Suprapubic skin (tissue), 4 donors: Measurements from ENCODE around the gene ARSJ. TPM values are rescaled to one million over a fixed set of nuclear protein-coding genes. Genes with fewer than 3 reads are reported as not detected.
"Not testable (repeated sequence)": the region's sequence is repeated elsewhere in the genome, so short reads cannot be mapped to it uniquely, and the experiment has no call there.

Source experiments
- DNase-seq, 2 donors: peaks; one replicate each; pipeline ENCODE4 v3.0.0-alpha.2; 2019; ENCODE audit warnings: low spot score in 2 of 2
- H3K27ac ChIP-seq: fragments of 200-600 bp; sonication (generic); one replicate; pipeline ENCODE4 v1.5.1; 2019
- H3K27me3 ChIP-seq: fragments of 200-600 bp; sonication (generic); one replicate; pipeline ENCODE4 v1.5.1; 2019
- H3K36me3 ChIP-seq: fragments of 200-600 bp; sonication (generic); one replicate; pipeline ENCODE4 v1.5.1; 2019
- H3K4me1 ChIP-seq: fragments of 200-600 bp; sonication (generic); one replicate; pipeline ENCODE4 v1.5.1; 2019
- H3K4me3 ChIP-seq: fragments of 200-600 bp; sonication (generic); one replicate; pipeline ENCODE4 v1.5.1; 2019; ENCODE audit warnings: mild to moderate bottlenecking
- H3K9me3 ChIP-seq: fragments of 200-600 bp; sonication (generic); one replicate; pipeline ENCODE4 v1.5.1; 2019
- CTCF ChIP-seq, 2 donors: fragments of 200-600 bp in 1 of 2; fragments of 450-650 bp in 1 of 2; sonication (generic) in 1 of 2; IDR thresholded peaks; one replicate each; pipeline ENCODE4 v1.5.1; 2016 to 2019; ENCODE audit warnings: antibody characterized with exemption in 2 of 2, mild to moderate bottlenecking in 1 of 2, moderate library complexity in 1 of 2
- EP300 ChIP-seq: sonication (generic); formaldehyde crosslinking; IDR thresholded peaks from one replicate; pipeline ENCODE4 v1.6.1; 2017; ENCODE audit warnings: antibody characterized with exemption
- POLR2A ChIP-seq, 2 donors: fragments of 450-650 bp; IDR thresholded peaks; one replicate each; pipeline ENCODE4 v1.6.1; 2017; ENCODE audit warnings: antibody characterized with exemption in 2 of 2, mild to moderate bottlenecking in 2 of 2, moderate library complexity in 2 of 2
- POLR2AphosphoS5 ChIP-seq, 3 donors: sonication (generic); formaldehyde crosslinking; IDR thresholded peaks; one replicate each; pipeline ENCODE4 v1.6.1; 2017; ENCODE audit warnings: antibody characterized with exemption in 3 of 3
- WGBS: methylation state at CpG from one replicate; pipeline ENCODE4 v1.1.5; 2018; 5-methylcytosine and 5-hydroxymethylcytosine counted together
- total RNA-seq, 4 donors: library from RNA; depleted of rRNA; stranded (reverse); fragments of >200 nt; gene quantifications; one replicate each; pipeline ENCODE4 v1.1.0, GENCODE V29; 2016

ARSJ gene
- total RNA-seq, 4 donors from 2014 or later: 1.6 to 3.9 (median 3.2) TPM

- Histone ChIP-seq H3K27ac (no peak overlapping the region), H3K4me1 (no peaks in the 10 kb centered on the region), H3K4me3 (no peak overlapping the region), H3K9me3 (no peaks in the 10 kb centered on the region), H3K36me3 (no peaks in the 10 kb centered on the region), H3K27me3 (no peaks in the 10 kb centered on the region)
- TF ChIP-seq CTCF (IDR thresholded peaks at IDR 0.05) (no peak), POLR2A (IDR thresholded peaks at IDR 0.05) (no peak), POLR2AphosphoS5 (IDR thresholded peaks at IDR 0.05) (no peak), EP300 (no peak)
- DNase-seq: no peak
Observed at GRCh38 chr4:113935190-113935589, 44.3 kb downstream of the ARSJ start.

- not testable (repeated sequence) for H3K27me3 ChIP-seq, H3K27ac ChIP-seq, H3K9me3 ChIP-seq
Observed at GRCh38 chr4:113924706-113925105, 54.7 kb downstream of the ARSJ start.

DNA sequence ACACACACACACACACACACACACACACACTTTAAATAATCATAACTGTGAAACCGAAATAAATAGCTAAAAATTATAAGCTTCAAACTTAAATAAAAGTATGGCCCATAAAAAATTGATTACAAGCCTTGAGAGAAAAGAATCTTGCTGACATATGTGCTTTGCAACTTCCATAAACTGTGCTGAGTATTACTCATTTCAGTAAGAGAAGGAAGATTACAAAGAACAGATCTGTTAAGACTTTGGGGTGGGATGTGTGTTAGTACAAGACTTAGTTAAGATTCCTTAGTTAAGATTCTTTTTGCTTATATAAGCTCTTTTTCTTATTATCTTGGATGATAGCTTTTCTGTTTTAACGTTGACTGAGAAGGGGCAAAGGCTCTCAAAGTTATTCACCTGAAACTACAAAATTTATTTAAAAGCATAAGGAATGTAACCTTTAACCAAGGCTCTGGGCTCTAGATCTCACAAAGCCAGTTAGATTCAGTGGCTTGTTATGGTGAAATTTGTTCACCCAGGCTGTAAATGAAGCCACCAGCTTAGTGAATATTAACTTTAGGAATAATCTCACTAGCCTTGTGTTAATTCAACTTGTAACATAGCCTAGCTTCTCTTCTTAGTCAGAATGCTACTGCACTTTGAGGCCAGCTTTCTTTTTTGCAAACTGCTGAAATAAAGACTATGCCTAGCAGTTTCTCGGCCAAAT is 58.2 kb downstream of the ARSJ start:
- Histone ChIP-seq H3K27ac (no peak overlapping the region), H3K27me3 (no peaks in the 10 kb centered on the region), H3K9me3 (no peaks in the 10 kb centered on the region), H3K36me3 (no peaks in the 10 kb centered on the region), H3K4me1 (no peaks in the 10 kb centered on the region), H3K4me3 (no peak overlapping the region)
- no peak for DNase-seq
- no peak for TF ChIP-seq POLR2AphosphoS5 (IDR thresholded peaks at IDR 0.05)
- no peak for TF ChIP-seq CTCF (IDR thresholded peaks at IDR 0.05)
- TF ChIP-seq POLR2A (IDR thresholded peaks at IDR 0.05): no peak
- 75% methylated on average over 3 of the region's 3 CpGs for WGBS

More at GRCh38 chr4:113924706-113925105, 54.7 kb downstream of the ARSJ start:
- H3K36me3 ChIP-seq, H3K4me3 ChIP-seq, DNase-seq, H3K4me1 ChIP-seq: not testable (repeated sequence)
- 86% methylated on average over 4 of the region's 4 CpGs for WGBS

DNA sequence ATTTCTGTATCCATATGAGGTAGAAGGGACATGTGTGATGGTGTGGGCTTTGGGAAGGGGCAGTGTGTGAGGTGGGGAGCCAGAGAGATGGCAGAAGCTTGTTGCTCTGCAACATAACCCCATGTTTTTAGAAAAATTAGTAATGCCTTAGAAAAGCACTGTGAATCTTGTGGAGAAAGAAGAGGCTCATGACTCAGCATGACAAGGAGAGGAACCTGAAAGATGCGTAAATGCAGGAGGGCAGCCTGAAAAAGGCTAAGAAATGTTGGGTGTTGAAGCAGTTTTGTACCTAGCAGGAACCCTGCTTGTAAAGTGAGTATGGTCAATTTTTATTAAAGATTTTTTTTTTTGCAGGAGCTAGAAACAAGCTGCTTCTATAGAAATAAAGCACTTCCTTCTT is 59.8 kb downstream of the ARSJ start:
- TF ChIP-seq POLR2A (IDR thresholded peaks at IDR 0.05): no peak
- DNase-seq: no peak
- Histone ChIP-seq H3K4me3 (no peak overlapping the region), H3K27ac (no peak overlapping the region), H3K27me3 (no peaks in the 10 kb centered on the region), H3K36me3 (no peaks in the 10 kb centered on the region), H3K4me1 (no peaks in the 10 kb centered on the region), H3K9me3 (no peaks in the 10 kb centered on the region)
- 97% methylated on average over 1 of the region's 1 CpG for WGBS

- H3K4me1 ChIP-seq: no peaks in the 10 kb centered on the region
- no peak overlapping the region for H3K27ac ChIP-seq
- no peak for DNase-seq
- WGBS: 56% methylated on average over 5 of the region's 5 CpGs
- no peaks in the 10 kb centered on the region for H3K27me3 ChIP-seq
- H3K9me3 ChIP-seq: no peaks in the 10 kb centered on the region
- no peaks in the 10 kb centered on the region for H3K36me3 ChIP-seq
- H3K4me3 ChIP-seq: no peak overlapping the region
- TF ChIP-seq EP300 (no peak), POLR2AphosphoS5 (IDR thresholded peaks at IDR 0.05) (no peak), CTCF (IDR thresholded peaks at IDR 0.05) (no peak), POLR2A (IDR thresholded peaks at IDR 0.05) (no peak)
Observed at GRCh38 chr4:113919145-113919544, 60.3 kb downstream of the ARSJ start.

DNA sequence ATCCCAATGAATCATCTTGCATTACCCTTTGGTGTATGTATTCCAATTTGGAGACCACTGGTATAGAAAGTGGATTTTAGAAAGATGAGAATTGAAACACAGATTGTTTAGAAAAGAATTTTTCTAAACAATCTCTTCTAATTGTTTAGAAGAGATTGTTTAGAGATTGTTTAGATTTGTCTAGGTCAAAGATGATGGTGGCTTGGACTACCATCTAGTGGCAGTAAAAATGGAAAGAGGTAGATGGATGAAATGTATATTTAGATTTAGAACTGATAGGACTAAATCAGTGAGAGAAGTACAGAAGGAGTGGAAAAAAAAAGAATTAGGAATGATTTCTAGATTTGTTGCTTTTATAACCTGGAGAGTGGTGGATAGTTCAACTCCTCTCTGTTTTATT is 70.6 kb downstream of the ARSJ start:
- no peaks in the 10 kb centered on the region for H3K36me3 ChIP-seq
- H3K9me3 ChIP-seq: no peaks in the 10 kb centered on the region
- no peaks in the 10 kb centered on the region for H3K27me3 ChIP-seq
- no peak overlapping the region for H3K4me3 ChIP-seq
- no peaks in the 10 kb centered on the region for H3K4me1 ChIP-seq
- no peak overlapping the region for H3K27ac ChIP-seq
- TF ChIP-seq POLR2AphosphoS5 (IDR thresholded peaks at IDR 0.05) (no peak), EP300 (no peak), CTCF (IDR thresholded peaks at IDR 0.05) (no peak), POLR2A (IDR thresholded peaks at IDR 0.05) (no peak)
- DNase-seq: no peak
